Trophoblast cell (in vitro differentiated cells and primary cell): ENCODE results near the gene SLC17A4.
A peak's percentile ranks its signal among the peaks of the same experiment; 100 is the strongest.

Source experiments
- DNase-seq, 2 donors: peaks; one replicate each; pipeline ENCODE4 v3.0.0-alpha.2; 2016
- H2AFZ ChIP-seq: 2 replicates; pipeline ENCODE4 v1.6.1; 2013; ENCODE audit warnings: low read length, moderate library complexity, mild to moderate bottlenecking; ENCODE audit not compliant: insufficient read depth, poor library complexity
- H2AK5ac ChIP-seq: 2 replicates; pipeline ENCODE4 v1.6.1; 2013; ENCODE audit warnings: mild to moderate bottlenecking, low read length
- H2BK120ac ChIP-seq: 2 replicates; pipeline ENCODE4 v1.6.1; 2013; ENCODE audit warnings: low read length, mild to moderate bottlenecking, moderate library complexity; ENCODE audit not compliant: insufficient read depth, poor library complexity
- H2BK12ac ChIP-seq: 2 replicates; pipeline ENCODE4 v1.6.1; 2013; ENCODE audit warnings: mild to moderate bottlenecking, low read length, moderate library complexity
- H2BK5ac ChIP-seq: 2 replicates; pipeline ENCODE4 v1.6.1; 2013; ENCODE audit warnings: low read length, low read depth, moderate library complexity, mild to moderate bottlenecking; ENCODE audit not compliant: poor library complexity
- H3K14ac ChIP-seq: 2 replicates; pipeline ENCODE4 v1.6.1; 2013; ENCODE audit warnings: mild to moderate bottlenecking, low read length
- H3K18ac ChIP-seq: 2 replicates; pipeline ENCODE4 v1.6.1; 2013; ENCODE audit warnings: mild to moderate bottlenecking, low read length
- H3K23ac ChIP-seq: 2 replicates; pipeline ENCODE4 v1.6.1; 2013; ENCODE audit warnings: low read length
- H3K27ac ChIP-seq: 2 replicates; pipeline ENCODE4 v1.5.1; 2013; ENCODE audit warnings: low read depth, mild to moderate bottlenecking, inconsistent platforms, low read length, moderate library complexity
- H3K27me3 ChIP-seq: 2 replicates; pipeline ENCODE4 v1.6.1; 2013; ENCODE audit warnings: inconsistent platforms, mild to moderate bottlenecking, low read length, moderate library complexity; ENCODE audit not compliant: insufficient read depth
- H3K36me3 ChIP-seq, 2 experiments: 1 replicate in 1 of 2; 2 replicates in 1 of 2; pipeline ENCODE4 v1.6.1; 2013; ENCODE audit warnings: low read length in 2 of 2, mild to moderate bottlenecking in 2 of 2, moderate library complexity in 1 of 2; ENCODE audit not compliant: insufficient read depth in 2 of 2, control insufficient read depth in 1 of 2
- H3K4ac ChIP-seq: 2 replicates; pipeline ENCODE4 v1.6.1; 2013; ENCODE audit warnings: low read depth, mild to moderate bottlenecking, low read length, moderate library complexity
- H3K4me1 ChIP-seq, 2 experiments: 1 replicate in 1 of 2; 2 replicates in 1 of 2; pipeline ENCODE4 v1.6.1; 2013; ENCODE audit warnings: low read length in 2 of 2, mild to moderate bottlenecking in 2 of 2, moderate library complexity in 1 of 2; ENCODE audit not compliant: insufficient read depth in 2 of 2, control insufficient read depth in 1 of 2
- H3K4me2 ChIP-seq: 2 replicates; pipeline ENCODE4 v1.6.1; 2013; ENCODE audit warnings: inconsistent platforms, mild to moderate bottlenecking, low read length, moderate library complexity
- H3K4me3 ChIP-seq: 2 replicates; pipeline ENCODE4 v1.5.1; 2013; ENCODE audit warnings: mild to moderate bottlenecking, low read depth, low read length, inconsistent platforms
- H3K79me1 ChIP-seq: one replicate; pipeline ENCODE4 v1.6.1; 2013; ENCODE audit warnings: low read length
- H3K79me2 ChIP-seq: 2 replicates; pipeline ENCODE4 v1.6.1; 2013; ENCODE audit warnings: low read length, mild to moderate bottlenecking; ENCODE audit not compliant: control insufficient read depth, insufficient read depth, poor library complexity
- H3K9ac ChIP-seq: 2 replicates; pipeline ENCODE4 v1.6.1; 2013; ENCODE audit warnings: mild to moderate bottlenecking, low read length
- H3K9me3 ChIP-seq: 2 replicates; pipeline ENCODE4 v1.6.1; 2013; ENCODE audit warnings: low read depth, mild to moderate bottlenecking, control low read depth, inconsistent platforms, low read length; ENCODE audit not compliant: insufficient read depth
- H4K12ac ChIP-seq: 2 replicates; pipeline ENCODE4 v1.6.1; 2013; ENCODE audit warnings: low read depth, mild to moderate bottlenecking, low read length, moderate library complexity
- H4K8ac ChIP-seq: 2 replicates; pipeline ENCODE4 v1.6.1; 2013; ENCODE audit warnings: low read depth, mild to moderate bottlenecking, low read length, moderate library complexity
- H4K91ac ChIP-seq: one replicate; pipeline ENCODE4 v1.6.1; 2013; ENCODE audit warnings: low read depth, mild to moderate bottlenecking, low read length, moderate library complexity
- WGBS: extraction: QIAGEN DNeasy Blood & Tissue Kit; methylation state at CpG from one replicate; pipeline ENCODE4 v1.1.7; 2013; ENCODE audit warnings: missing lambda C conversion rate; ENCODE audit not compliant: insufficient read length, insufficient coverage; ENCODE audit errors: extremely low coverage; 5-methylcytosine and 5-hydroxymethylcytosine counted together

The SLC17A4 gene

DNA sequence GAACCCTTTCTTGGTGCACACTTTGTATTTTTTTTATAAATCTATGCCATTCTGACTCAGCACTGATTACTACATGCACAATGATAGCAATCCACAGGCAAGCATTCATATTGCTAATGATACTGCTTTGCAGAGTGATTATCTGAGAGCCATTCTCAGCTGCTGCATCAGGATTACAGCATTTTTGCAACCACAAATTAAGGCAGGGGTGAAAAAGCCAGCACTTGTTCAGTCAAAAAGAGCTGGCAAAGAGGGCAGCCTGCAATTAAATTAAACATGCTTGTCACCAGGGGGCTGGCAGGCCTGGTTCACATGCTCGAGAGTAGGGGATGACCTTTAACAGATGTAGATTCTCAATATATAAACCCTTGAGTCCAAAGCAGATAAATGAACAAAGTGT, 40.7 kb upstream of the SLC17A4 start:
- no peaks in the 10 kb centered on the region for H3K36me3 ChIP-seq
- no peak for DNase-seq
- no peaks in the 10 kb centered on the region for H3K79me1 ChIP-seq
- no peak overlapping the region for H3K14ac ChIP-seq
- no peaks in the 10 kb centered on the region for H3K79me2 ChIP-seq
- H3K18ac ChIP-seq, result no peak overlapping the region
- no peaks in the 10 kb centered on the region for H3K27me3 ChIP-seq
- H3K4me1 ChIP-seq, result no peaks in the 10 kb centered on the region
- H4K8ac ChIP-seq, result no peak overlapping the region
- no peak overlapping the region for H4K12ac ChIP-seq
- no CpG with 5 or more reads among the region's 1 CpG for WGBS
- H3K9me3 ChIP-seq, result no peaks in the 10 kb centered on the region
- H3K23ac ChIP-seq, result no peak overlapping the region
- H2BK12ac ChIP-seq, result no peak overlapping the region
- H2BK5ac ChIP-seq, result no peak overlapping the region
- H3K9ac ChIP-seq, result no peak overlapping the region
- H3K27ac ChIP-seq, result no peak overlapping the region
- H3K4me2 ChIP-seq, result no peak overlapping the region
- H4K91ac ChIP-seq, result no peak overlapping the region
- H2BK120ac ChIP-seq, result no peak overlapping the region
- H2AFZ ChIP-seq, result no peak overlapping the region
- H3K4me3 ChIP-seq, result no peak overlapping the region
- H3K4ac ChIP-seq, result no peak overlapping the region
- no peak overlapping the region for H2AK5ac ChIP-seq

DNA sequence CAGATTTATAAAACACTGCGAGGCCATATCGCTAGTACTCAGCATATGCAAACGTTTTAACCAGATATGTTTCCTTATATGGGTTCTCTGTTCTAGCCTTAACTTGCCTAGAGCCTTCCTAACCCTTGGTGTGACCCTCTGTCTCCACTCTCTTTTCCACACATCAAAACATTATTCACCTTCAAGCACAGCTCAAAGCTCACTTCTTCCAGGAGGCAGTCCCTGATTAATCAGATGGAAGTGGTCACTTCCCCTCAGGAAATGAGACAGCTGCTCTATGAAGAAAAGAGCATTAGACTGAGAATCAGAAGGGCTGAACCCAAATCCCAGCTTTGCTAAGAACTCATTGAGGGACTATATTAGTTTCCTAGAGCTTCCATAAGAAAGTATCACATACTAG, 39.8 kb upstream of the SLC17A4 start:
- Histone ChIP-seq H3K4ac (no peak overlapping the region), H2BK5ac (no peak overlapping the region), H3K23ac (no peak overlapping the region), H4K8ac (no peak overlapping the region), H3K79me2 (no peaks in the 10 kb centered on the region), H2AFZ (no peak overlapping the region), H2BK120ac (no peak overlapping the region), H3K36me3 (no peaks in the 10 kb centered on the region), H3K4me2 (no peak overlapping the region), H3K14ac (no peak overlapping the region), H3K27ac (no peak overlapping the region), H3K4me1 (no peaks in the 10 kb centered on the region), H3K9ac (no peak overlapping the region), H3K79me1 (no peaks in the 10 kb centered on the region), H3K4me3 (no peak overlapping the region), H2BK12ac (no peak overlapping the region), H4K91ac (no peak overlapping the region), H3K18ac (no peak overlapping the region), H3K27me3 (no peaks in the 10 kb centered on the region), H2AK5ac (no peak overlapping the region), H3K9me3 (no peaks in the 10 kb centered on the region), H4K12ac (no peak overlapping the region)
- WGBS, result no CpG with 5 or more reads among the region's 3 CpGs
- no peak for DNase-seq

DNA sequence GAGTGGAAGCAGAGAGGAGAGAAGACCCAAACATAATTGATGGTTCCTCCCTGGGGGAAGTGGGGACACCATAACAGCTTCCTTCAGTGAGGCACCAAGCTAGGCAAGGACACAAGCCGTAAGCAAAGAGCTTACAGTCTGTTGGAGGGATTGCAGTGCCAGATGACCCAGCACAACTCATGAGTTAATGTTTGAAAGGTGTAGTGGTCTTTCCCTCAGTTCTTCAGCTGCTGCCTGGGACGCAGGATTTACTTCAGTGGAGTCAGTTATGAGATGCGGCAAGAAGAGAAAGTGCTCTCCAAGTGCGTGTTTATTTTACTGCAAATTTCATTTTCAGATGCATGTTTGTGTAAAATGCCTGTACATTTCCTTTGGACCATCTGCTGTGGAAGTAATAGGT, 38.7 kb upstream of the SLC17A4 start:
- Histone ChIP-seq H3K79me2 (no peaks in the 10 kb centered on the region), H2BK12ac (no peak overlapping the region), H3K4me1 (no peaks in the 10 kb centered on the region), H3K14ac (no peak overlapping the region), H2BK120ac (no peak overlapping the region), H3K27me3 (no peaks in the 10 kb centered on the region), H3K23ac (peak overlapping the region; percentile 75), H3K4ac (no peak overlapping the region), H3K9me3 (no peaks in the 10 kb centered on the region), H4K91ac (no peak overlapping the region), H3K9ac (no peak overlapping the region), H3K36me3 (no peaks in the 10 kb centered on the region), H4K12ac (no peak overlapping the region), H4K8ac (no peak overlapping the region), H3K4me2 (no peak overlapping the region), H3K27ac (no peak overlapping the region), H2AFZ (no peak overlapping the region), H3K18ac (no peak overlapping the region), H3K4me3 (no peak overlapping the region), H3K79me1 (no peaks in the 10 kb centered on the region), H2AK5ac (no peak overlapping the region), H2BK5ac (no peak overlapping the region)
- no peak for DNase-seq
- WGBS, result no CpG with 5 or more reads among the region's 4 CpGs

DNA sequence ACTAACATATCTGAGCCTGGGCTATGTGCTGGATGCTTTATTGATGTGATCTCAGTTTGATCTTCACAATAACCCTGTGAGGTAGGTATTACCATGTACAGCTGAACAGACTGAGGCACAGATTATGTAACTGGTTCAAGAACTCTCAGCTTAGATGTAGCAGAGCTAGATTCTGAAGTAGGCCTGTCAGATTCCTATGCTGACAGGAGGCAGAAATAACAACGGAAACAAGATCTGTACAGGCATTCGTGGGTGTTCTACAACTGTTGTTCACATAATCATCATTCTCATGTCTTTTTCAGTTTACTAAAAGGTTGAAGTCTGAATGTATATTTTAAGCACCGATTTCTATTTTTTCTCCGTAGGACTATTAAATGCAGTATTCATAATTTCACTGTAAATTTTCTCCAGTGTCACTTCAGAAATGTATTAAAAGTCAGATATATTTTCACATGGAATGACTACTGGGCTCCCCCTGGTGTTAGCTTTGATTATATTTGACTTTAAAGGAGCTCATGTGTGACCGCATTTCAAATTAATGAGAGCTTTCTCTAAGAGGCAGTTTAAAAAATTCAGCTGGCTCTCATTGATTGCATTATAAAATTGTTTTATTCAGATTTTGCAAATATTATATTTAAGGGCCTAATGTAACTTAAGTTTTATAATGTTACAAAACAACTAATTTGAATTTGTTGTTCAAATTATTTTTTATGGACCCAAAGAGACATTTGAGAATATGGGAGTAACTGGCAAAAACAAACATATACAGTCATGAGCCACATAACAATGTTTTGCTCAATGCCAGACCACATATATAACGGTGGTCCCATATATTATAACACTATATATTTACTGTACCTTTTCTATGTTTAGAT, 36.4 kb upstream of the SLC17A4 start:
- DNase-seq, result peak in 1 of 2 donors; percentile 71
- Histone ChIP-seq H2BK120ac (no peak overlapping the region), H3K23ac (no peak overlapping the region), H3K4me1 (no peaks in the 10 kb centered on the region), H3K18ac (no peak overlapping the region), H2AFZ (no peak overlapping the region), H3K79me2 (no peaks in the 10 kb centered on the region), H3K36me3 (no peaks in the 10 kb centered on the region), H3K4me3 (no peak overlapping the region), H4K8ac (no peak overlapping the region), H3K27ac (no peak overlapping the region), H3K27me3 (no peaks in the 10 kb centered on the region), H3K14ac (no peak overlapping the region), H4K12ac (no peak overlapping the region), H3K79me1 (no peaks in the 10 kb centered on the region), H2BK5ac (no peak overlapping the region), H3K4ac (no peak overlapping the region), H2BK12ac (no peak overlapping the region), H3K9ac (no peak overlapping the region), H2AK5ac (no peak overlapping the region), H3K4me2 (no peak overlapping the region), H4K91ac (no peak overlapping the region), H3K9me3 (no peaks in the 10 kb centered on the region)
- no CpG with 5 or more reads among the region's 6 CpGs for WGBS
